HG02623 (cell line): Measurements from ENCODE around the gene VSX1.

ENCODE experiments used
- ATAC-seq: cut with Tn5 transposase; IDR thresholded peaks from one replicate; pipeline ENCODE4 v1.9.1; 2021; ENCODE audit warnings: moderate library complexity; ENCODE audit not compliant: unreplicated experiment

The VSX1 gene

GRCh38 chr20:25066386-25066785 is 15.6 kb downstream of the VSX1 start:
- ATAC-seq: no peak

GRCh38 chr20:25065625-25066338 is 16.2 kb downstream of the VSX1 start:
- ATAC-seq: peak; percentile 65

- no peak for ATAC-seq
Observed at GRCh38 chr20:25065072-25065624, 16.8 kb downstream of the VSX1 start.

GRCh38 chr20:25064561-25065071 is 17.3 kb downstream of the VSX1 start:
- ATAC-seq: no peak

GRCh38 chr20:25063981-25064380 is 18.0 kb downstream of the VSX1 start:
- no peak for ATAC-seq

GRCh38 chr20:25063546-25063945 is 18.4 kb downstream of the VSX1 start:
- no peak for ATAC-seq

- ATAC-seq: no peak
Observed at GRCh38 chr20:25062841-25063240, 19.1 kb downstream of the VSX1 start.

GRCh38 chr20:25061821-25062530 is 20.0 kb downstream of the VSX1 start:
- ATAC-seq: no peak

GRCh38 chr20:25061103-25061799 is 20.7 kb downstream of the VSX1 start:
- ATAC-seq: no peak

- ATAC-seq: no peak
Observed at GRCh38 chr20:25059866-25060465, 22.0 kb downstream of the VSX1 start.

GRCh38 chr20:25058847-25059810 is 22.8 kb downstream of the VSX1 start:
- ATAC-seq: no peak

- ATAC-seq: peak; percentile 62
Observed at GRCh38 chr20:25058051-25058846, 23.7 kb downstream of the VSX1 start, which contains the start of gene ACSS1. TSS of gene ACSS1 (minus strand) at chr20:25058139. CDS start at chr20:25058102, 37 bp downstream.

GRCh38 chr20:25057234-25058050 is 24.5 kb downstream of the VSX1 start:
- peak; percentile 28 for ATAC-seq

- ATAC-seq: peak; percentile 33
Observed at GRCh38 chr20:25056690-25057233, 25.2 kb downstream of the VSX1 start.

GRCh38 chr20:25055711-25056495 is 26.0 kb downstream of the VSX1 start:
- ATAC-seq: no peak

GRCh38 chr20:25054995-25055629 is 26.8 kb downstream of the VSX1 start:
- no peak for ATAC-seq
